Upper lobe of right lung (tissue), 1 donor: ENCODE data around the gene CTNNBL1. TPM values are rescaled to one million over a fixed set of nuclear protein-coding genes. Genes with fewer than 3 reads are reported as not detected.

Source experiments
- ATAC-seq: fragments of 200-7000 bp; cut with Tn5 transposase; one replicate; pipeline ENCODE4 v1.9.1; 2020; ENCODE audit warnings: mild to moderate bottlenecking, moderate library complexity
- DNase-seq: peaks from one replicate; pipeline ENCODE4 v3.0.0-alpha.2; 2020
- H3K27ac ChIP-seq: fragments of 200-600 bp; one replicate; pipeline ENCODE4 v1.8.0; 2022
- H3K27me3 ChIP-seq: fragments of 200-600 bp; one replicate; pipeline ENCODE4 v1.8.0; 2022; ENCODE audit warnings: mild to moderate bottlenecking
- H3K36me3 ChIP-seq: fragments of 200-600 bp; one replicate; pipeline ENCODE4 v1.8.0; 2022
- H3K4me1 ChIP-seq: fragments of 200-600 bp; one replicate; pipeline ENCODE4 v1.8.0; 2022
- H3K4me3 ChIP-seq: fragments of 200-600 bp; one replicate; pipeline ENCODE4 v1.8.0; 2022; ENCODE audit warnings: mild to moderate bottlenecking
- H3K9me3 ChIP-seq: fragments of 200-600 bp; one replicate; pipeline ENCODE4 v1.8.0; 2022
- CTCF ChIP-seq: fragments of 200-600 bp; IDR thresholded peaks from one replicate; pipeline ENCODE4 v1.8.0; 2022; ENCODE audit warnings: antibody characterized with exemption
- intact Hi-C: fragments of 100-400 bp; cut with DNase I; formaldehyde crosslinking; loops from one replicate; pipeline ENCODE4 v1.11.0; 2022
- long read RNA-seq: library from polyadenylated mRNA; unstranded; transcript quantifications from one replicate; pipeline ENCODE4 v2.0.0, GENCODE V29; 2021
- total RNA-seq: library from RNA; stranded (reverse); fragmentation: NEBNext Ultra II Directional; extraction: Animal tissue kit (Norgen Biotek cat#: 25700); gene quantifications from one replicate; pipeline ENCODE4 v1.2.1, GENCODE V29; 2021
- donor health status: DM: no; HTN: yes; CAD: no; lungs with severe emphysema.

CTNNBL1 gene
- 52.8 TPM for total RNA-seq
- long read RNA-seq, transcript CTNNBL1-201 (16 exons, 1,925 nt): major isoform, 80 of 96 reads
- long read RNA-seq, partial matches to known transcripts: 3 of 96 reads
- long read RNA-seq, other reads (novel, unspliced or antisense): 13 of 96 reads

DNA sequence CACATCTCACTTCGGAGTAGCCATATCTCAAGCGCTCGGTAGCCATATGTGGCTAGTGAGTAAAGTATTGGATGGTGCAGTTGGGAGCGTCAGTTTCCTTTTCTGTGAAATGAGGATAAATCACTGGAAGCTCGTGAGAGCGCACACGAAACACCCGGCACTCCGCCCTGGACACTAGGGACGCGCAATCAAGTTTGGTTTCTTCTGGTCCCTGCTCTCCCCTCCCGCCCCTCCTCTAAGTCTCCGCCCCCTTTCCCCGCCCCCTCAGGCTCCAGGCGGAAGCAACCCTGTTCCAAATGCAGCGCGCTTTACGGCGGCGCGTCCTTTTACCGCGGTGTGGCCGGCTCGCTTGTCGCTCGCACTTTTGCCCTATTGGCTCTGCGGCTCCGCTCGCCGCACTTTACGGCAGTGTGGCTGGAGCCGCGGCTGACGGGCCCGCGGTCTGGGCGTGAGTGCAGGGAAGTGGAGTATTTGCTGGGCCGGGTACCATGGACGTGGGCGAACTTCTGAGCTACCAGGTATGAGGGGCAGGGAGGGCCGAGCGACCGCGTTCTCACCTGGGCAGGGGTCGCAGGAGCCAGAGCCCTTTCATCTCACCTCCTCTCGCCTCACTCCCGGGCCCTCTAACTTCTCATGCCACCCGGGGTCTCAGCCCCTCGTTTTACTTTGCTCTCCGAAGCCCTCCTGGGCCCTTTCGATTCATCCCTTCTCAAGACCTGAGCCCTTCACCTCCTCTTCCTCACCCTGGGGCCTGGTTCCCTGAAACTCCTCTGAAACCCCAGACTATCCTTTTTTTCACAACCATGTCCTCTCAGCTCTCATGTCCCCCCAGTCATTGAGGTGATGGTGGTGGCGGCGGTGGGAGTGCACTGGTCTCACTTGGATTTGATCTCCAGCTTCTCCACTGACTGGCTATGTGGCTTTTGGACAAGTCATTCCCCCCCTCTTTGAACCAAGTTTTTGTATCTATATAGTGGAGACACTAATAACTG is at the start of gene CTNNBL1:
Gene CTNNBL1 (plus strand): TSS at position 396 of the 992 bp plus-strand sequence. CDS start 93 bp downstream, at position 489.
- H3K4me1 ChIP-seq: peaks cover 15% of the 10 kb centered on the region
- intact Hi-C loops: no loop called here
- no peaks in the 10 kb centered on the region for H3K27me3 ChIP-seq
- no peaks in the 10 kb centered on the region for H3K9me3 ChIP-seq
- peak; percentile 13 for TF ChIP-seq CTCF
- peak within 1 kb of the TSS; percentile 44 for H3K27ac ChIP-seq
- ATAC-seq (peak; percentile 100), DNase-seq (peak; percentile 99)
- H3K36me3 ChIP-seq: no peaks in the 10 kb centered on the region
- peak within 1 kb of the TSS; percentile 83 for H3K4me3 ChIP-seq

DNA sequence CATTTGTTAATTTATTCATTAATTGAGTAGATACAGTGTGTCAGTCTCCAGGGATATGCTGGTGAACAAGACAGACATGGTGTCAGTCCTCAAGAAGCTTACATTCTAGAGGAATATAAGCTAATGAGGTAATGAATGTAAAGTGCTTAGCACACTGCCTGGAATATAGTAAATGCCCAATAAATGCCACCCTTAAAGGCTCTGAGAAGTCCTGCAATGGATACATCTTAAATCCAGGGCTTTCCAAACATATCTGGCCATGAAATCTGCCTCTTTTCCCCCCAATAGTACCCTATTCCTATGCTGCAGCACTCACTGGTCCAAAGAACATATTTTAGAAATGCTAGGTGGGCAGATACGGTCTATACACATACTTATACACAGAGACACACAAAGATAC is 49.2 kb upstream of the CTNNBL1 start:
- DNase-seq (no peak), ATAC-seq (no peak)
- Histone ChIP-seq H3K27me3 (peaks cover 16% of the 10 kb centered on the region), H3K36me3 (no peaks in the 10 kb centered on the region), H3K9me3 (no peaks in the 10 kb centered on the region), H3K4me1 (no peaks in the 10 kb centered on the region), H3K4me3 (no peak overlapping the region), H3K27ac (no peak overlapping the region)
- no peak for TF ChIP-seq CTCF
- intact Hi-C loops: no loop called here

- ATAC-seq (no peak), DNase-seq (no peak)
- H3K9me3 ChIP-seq: no peaks in the 10 kb centered on the region
- TF ChIP-seq CTCF: no peak
- H3K4me3 ChIP-seq: no peak overlapping the region
- H3K27me3 ChIP-seq: peaks cover 6% of the 10 kb centered on the region
- intact Hi-C loops: no loop called here
- H3K4me1 ChIP-seq: no peaks in the 10 kb centered on the region
- H3K36me3 ChIP-seq: no peaks in the 10 kb centered on the region
- no peak overlapping the region for H3K27ac ChIP-seq
Measured at GRCh38 chr20:37647946-37648345, 45.9 kb upstream of the CTNNBL1 start.

GRCh38 chr20:37649017-37649416 is 44.8 kb upstream of the CTNNBL1 start:
- DNase-seq: no peak
- no peak for ATAC-seq
- Histone ChIP-seq H3K36me3 (no peaks in the 10 kb centered on the region), H3K4me1 (no peaks in the 10 kb centered on the region), H3K4me3 (no peak overlapping the region), H3K9me3 (no peaks in the 10 kb centered on the region), H3K27me3 (peaks cover 6% of the 10 kb centered on the region), H3K27ac (no peak overlapping the region)
- intact Hi-C loops: no loop called here
- TF ChIP-seq CTCF: no peak

DNA sequence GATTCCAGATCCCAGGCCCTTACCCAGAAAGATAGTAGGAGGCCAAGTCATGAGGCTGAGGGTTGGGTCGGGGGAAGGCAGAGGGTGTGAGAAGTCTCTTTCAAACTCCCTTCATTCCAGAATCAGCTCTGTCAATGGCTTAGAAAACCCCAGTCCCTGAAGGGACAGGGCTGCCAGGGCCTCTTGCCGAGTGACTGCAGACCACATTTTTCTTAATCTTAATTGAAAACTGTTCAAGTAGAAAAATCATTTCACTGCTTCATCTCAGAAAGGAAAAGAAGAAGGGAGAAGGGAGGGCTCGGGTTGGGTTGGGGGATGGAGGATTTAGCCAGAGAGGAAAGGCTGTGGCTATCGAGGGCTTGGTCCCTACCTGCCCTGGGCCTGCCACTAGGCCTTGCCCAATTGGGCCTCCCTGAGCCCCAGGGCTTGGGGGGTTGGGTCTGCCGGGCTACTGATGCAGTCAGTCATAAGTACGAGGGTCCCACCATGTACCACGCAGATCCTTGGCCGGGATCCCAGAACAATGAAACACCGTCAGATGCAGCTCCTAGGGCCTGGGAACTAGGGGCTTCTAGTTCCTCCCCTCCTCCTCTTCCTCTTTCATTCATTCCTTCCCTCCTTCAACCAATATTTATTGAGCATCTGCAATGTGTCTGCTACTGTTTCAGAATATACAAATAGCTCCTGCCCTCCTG is 44.0 kb upstream of the CTNNBL1 start:
- TF ChIP-seq CTCF: no peak
- ATAC-seq: no peak
- Histone ChIP-seq H3K27ac (no peak overlapping the region), H3K36me3 (no peaks in the 10 kb centered on the region), H3K4me1 (no peaks in the 10 kb centered on the region), H3K9me3 (no peaks in the 10 kb centered on the region), H3K27me3 (no peaks in the 10 kb centered on the region), H3K4me3 (no peak overlapping the region)
- no peak for DNase-seq
- intact Hi-C loops: no loop called here
